ENCODE results near the gene STXBP5. TPM values are rescaled to one million over a fixed set of nuclear protein-coding genes. Genes with fewer than 3 reads are reported as not detected.
A peak's percentile ranks its signal among the peaks of the same experiment; 100 is the strongest.

The STXBP5 gene
- total RNA-seq, 1 donor from 2014 or later: 36.5 TPM

DNA sequence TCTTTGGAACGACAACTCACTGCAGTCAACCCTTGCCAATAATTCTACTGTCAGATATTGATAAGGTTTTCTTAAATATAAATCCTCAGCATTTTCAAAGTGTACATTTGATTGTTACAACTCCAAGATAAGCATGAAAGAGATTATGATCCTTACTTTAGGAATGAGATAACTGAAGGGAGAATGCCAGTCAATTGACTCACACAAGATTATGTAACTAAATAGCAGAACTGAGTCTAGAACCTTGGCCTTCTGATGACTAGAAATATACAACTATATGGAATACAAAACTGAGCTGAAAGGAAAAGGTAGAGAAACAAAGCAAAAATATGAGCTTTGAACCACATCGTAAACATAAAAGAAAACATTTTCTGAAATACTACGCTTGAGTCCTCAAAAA, 26.9 kb upstream of the STXBP5 start:
- DNase-seq (ENCODE audit: low read depth): no peak

DNA sequence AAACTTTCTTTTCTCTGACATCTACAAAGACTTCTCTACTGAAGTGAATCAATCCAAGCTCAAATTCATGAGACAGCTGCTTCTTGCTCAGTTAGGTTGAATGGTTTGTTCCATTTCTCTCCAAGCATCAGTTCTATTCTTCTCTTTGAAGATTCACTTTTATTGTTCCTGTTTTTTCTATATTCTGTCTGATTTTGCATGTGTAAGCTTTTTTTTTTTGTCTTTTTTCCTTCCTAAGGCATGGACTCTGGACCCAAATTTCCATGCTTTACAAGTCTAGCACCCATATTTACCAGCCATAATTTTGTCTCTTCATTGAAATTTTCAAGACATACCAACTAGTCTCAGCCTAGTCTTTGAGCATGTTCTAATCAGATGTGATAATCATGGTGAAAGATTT, 25.9 kb upstream of the STXBP5 start:
- no peak for DNase-seq (ENCODE audit: low read depth)

DNA sequence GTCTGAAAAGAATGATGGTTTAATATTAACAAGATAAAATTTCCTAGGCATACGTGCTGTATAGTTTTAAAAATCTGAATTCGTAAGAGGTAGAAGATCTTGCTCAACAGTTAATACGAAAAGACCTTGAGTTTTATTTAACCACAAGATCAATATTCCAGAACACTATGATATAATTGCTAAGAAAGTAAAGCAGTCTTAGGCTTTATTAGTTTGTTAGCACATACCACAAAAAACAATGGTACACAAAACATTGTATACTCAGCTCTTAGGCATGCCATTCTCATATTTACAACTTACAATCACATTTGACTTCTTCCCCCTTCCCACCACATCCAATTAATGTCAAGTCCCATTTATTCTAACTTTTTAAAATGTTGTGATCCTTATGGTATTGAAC, 24.4 kb upstream of the STXBP5 start:
- no peak for DNase-seq (ENCODE audit: low read depth)

GRCh38 chr6:147180926-147181325, 23.3 kb upstream of the STXBP5 start:
- no peak for DNase-seq (ENCODE audit: low read depth)

GRCh38 chr6:147184379-147184778, 19.8 kb upstream of the STXBP5 start:
- DNase-seq (ENCODE audit: low read depth): no peak

DNA sequence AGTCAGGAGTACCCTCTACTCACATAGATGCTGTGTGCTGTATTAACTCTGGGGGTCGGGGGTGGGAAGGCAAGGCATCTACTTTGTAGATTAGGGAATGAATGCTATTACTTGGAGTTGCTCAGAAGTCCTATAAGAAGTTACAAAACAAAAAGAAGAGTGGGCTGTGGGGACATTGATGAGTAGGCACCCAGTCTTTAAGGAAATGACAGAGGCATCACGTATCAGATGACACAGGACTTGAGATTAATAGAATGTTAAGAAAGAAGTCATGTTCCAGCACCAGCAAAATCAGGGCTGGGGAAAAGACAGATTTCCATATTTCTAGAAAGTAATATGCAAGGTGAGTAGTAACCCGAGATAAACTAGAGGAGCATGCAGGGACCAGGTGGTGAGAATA, 19.0 kb upstream of the STXBP5 start:
- no peak for DNase-seq (ENCODE audit: low read depth)

DNA sequence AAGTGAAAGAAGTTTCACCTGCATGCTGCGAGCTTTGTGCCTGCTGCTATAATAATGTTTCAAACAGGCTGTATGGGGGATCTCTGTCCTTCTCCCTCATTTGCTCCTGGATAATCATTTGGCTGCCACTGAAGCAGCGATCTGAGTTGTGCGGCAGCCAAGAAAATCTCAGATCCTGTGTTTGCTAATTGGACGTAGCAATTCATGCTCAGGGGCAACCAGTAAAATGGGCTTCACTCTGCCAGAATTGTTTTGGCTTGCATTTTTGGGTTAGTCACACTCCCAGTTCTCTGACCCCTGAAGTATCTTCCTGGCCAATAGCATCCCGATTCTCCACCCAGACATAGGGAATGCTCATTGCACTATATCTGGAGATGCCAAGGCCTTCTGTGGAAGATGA, 13.7 kb upstream of the STXBP5 start:
- no peak for DNase-seq (ENCODE audit: low read depth)

DNA sequence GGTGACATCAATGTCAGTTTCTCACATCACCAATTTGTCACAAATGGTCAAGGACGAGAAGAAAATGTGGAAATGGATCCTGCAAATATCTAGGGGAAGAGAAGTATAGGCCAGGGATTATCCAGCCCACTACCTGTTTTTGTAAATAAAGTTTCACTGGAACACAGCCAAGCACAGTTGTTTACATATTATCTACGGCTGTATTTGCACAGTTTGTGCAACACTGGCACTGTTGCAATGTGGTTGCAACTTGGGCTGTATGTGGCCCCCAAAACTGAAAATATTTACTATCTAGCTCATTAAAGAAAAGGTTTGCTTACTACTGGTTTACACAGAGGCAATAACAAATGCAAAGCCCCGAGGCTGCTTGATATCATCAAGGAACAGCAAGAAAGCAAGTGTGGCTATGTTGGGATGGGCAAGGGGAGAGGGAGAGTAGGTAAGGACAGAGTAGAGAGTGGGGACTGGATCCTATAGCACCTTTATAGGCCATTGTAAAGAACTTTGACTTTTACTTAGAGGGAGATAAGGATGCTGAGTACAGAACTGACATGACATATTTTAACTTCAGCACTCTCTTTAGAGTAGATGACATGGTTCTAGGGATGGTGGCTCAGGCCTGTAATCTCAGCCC, 11.8 kb upstream of the STXBP5 start:
- DNase-seq (ENCODE audit: low read depth): no peak

DNA sequence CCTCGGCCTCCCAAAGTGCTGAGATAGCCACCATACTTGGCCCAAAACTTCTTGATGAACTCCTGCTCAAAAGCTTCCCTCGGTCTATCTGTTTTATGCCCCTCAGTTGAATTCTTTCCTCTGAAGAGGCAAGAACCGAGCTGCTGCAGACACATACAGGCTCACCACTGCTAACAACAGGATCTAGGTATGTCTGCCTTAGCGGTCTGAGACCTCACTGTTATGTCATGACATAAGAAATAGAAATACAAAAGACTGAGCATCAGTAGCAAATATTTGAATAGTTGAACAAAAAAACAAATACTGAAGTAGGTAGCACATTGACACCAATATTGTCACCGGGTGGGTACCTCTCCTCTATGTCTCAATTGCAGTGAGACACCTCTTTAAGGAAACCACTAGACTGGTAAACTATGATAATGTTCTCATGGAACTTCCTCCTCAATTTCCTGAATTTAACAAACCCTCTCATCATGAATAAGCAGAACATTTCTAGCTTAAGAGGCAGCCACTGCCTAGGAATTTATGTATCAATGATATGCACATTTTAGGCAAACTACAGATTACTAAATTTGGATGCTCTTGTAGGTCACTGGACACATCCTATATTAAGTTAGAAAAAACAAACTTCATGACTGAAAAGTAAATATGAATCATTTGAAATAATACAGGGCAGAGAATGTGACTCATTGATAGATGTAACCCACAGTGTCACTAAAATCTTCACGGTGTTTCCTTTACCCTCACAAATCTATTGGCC, 9.4 kb upstream of the STXBP5 start:
- no peak for DNase-seq (ENCODE audit: low read depth)

DNA sequence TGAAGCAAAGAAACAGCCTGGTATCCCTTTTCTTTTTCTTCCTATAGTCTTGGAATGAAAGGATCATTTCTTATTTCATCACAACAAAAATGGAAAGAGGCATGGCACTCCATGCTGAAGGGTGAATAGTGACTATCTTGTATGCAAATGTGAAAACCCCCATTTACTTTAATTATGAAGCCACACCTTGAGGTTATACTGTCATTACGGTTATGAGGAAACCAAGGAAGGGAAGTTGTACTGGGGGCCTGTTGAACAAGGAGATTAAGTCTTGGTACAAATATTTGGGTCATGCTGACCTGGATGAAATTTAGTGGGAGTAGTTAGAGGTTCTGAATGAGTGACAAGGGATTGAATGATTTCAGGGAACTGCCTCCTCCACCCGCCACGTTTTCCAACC, 8.7 kb upstream of the STXBP5 start:
- no peak for DNase-seq (ENCODE audit: low read depth)

- no peak for DNase-seq (ENCODE audit: low read depth)
These were observed 8.2 kb upstream of the STXBP5 start for GRCh38 chr6:147195987-147196386.

GRCh38 chr6:147200711-147201110, 3.5 kb upstream of the STXBP5 start:
- no peak for DNase-seq (ENCODE audit: low read depth)

- DNase-seq (ENCODE audit: low read depth): peak; percentile 29
These were observed 2.2 kb upstream of the STXBP5 start for GRCh38 chr6:147201885-147202515.

- peak; percentile 99 for DNase-seq (ENCODE audit: low read depth)
These were observed 1.5 kb upstream of the STXBP5 start for GRCh38 chr6:147202516-147203310.

GRCh38 chr6:147203311-147204059, 732 bp upstream of the STXBP5 start:
- peak; percentile 88 for DNase-seq (ENCODE audit: low read depth)

- DNase-seq (ENCODE audit: low read depth): peak; percentile 32
These were observed 660 bp downstream of the STXBP5 start for GRCh38 chr6:147204843-147205311.

DNA sequence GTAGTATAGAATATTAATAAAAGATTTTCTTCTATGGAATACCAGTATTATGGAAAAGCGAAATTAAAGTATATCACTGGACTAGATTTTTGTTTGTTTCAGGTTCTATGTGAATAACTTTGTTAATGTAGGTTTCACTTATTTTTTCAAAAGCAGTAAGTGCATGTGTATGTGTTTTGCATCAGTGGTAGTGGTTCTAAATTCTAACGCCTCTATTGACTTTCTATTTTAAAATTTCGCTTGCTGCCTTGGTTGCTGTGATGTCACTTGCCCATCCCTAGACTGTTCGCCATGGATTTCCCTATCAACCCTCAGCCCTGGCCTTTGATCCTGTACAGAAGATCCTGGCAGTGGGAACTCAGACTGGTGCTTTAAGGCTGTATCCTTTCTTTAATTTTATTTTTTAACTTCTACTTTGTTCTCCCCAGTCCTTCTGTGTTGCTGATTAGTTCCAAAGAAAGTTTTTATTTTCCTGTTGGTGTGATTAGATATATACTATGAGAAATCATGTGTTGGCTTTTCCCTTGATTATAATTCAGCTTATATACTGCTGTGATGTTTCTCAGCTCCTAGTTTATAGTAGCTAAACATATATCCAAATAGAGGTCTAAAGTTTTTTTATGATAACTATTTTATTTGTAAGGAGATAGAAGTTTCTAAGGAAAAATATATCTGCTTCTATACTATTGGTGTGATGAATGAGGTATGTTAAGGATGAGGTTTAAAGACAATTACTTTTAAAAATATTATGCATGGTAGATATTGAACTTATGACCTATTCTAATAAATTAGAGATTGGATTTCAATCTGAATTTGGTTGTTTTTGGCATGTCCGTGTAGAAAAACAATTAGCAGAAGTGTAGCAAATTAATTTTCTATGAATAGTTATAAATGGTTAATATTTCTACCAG, 1.7 kb downstream of the STXBP5 start:
- peak; percentile 78 for DNase-seq (ENCODE audit: low read depth)

DNA sequence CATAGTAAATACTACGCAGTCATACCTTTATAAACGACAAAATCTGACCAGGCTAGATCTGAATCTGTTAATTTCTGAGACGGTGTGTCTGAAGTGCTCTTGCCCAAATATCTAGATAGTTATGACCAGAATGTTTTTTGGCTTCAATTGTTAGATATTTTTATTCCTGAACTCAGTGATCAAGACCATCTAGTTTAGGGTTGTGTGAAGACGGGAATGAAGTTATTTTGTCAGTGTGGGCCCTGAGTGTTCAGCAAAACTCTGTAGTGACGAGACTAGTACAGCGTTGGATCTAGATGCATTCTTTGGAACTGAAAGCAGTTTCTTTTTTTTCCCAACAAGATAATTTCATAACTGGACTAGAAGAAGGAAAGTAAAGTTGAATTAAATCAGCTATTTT, 3.1 kb downstream of the STXBP5 start:
- peak; percentile 66 for DNase-seq (ENCODE audit: low read depth)

- peak; percentile 24 for DNase-seq (ENCODE audit: low read depth)
These were observed 3.9 kb downstream of the STXBP5 start for GRCh38 chr6:147207837-147208754.
